IMR-90 (cell line): Measurements from ENCODE around the gene PLPP4. TPM values are rescaled to one million over a fixed set of nuclear protein-coding genes. Genes with fewer than 3 reads are reported as not detected.

Experiments
- ATAC-seq: fragments of 200-7000 bp; cut with Tn5 transposase; 2 replicates; pipeline ENCODE4 v1.9.1; 2020; ENCODE audit warnings: low read depth, mild to moderate bottlenecking, moderate library complexity
- BruUV-seq: library from RNA; stranded (reverse); fragments of 400-500 nt; replicated peaks from 2 replicates; lab custom pipeline; 2021; lab: Mats Ljungman, UMichigan
- CTCF ChIA-PET: fragments of 300-600 bp; formaldehyde crosslinking; extraction: SDS; loops from one replicate; lab custom pipeline; 2021; ENCODE audit warnings: antibody characterized with exemption; lab: Yijun Ruan, JAX
- POLR2A ChIA-PET: fragments of 300-600 bp; sonication (Branson Sonifier 250); formaldehyde crosslinking; loops from one replicate; lab custom pipeline; 2022; ENCODE audit warnings: antibody characterized with exemption; ENCODE audit not compliant: unreplicated experiment; lab: Charles Lee
- DNase-seq: peaks from one replicate; pipeline ENCODE4 v3.0.0; 2013
- H2AFZ ChIP-seq: replicated peaks from 2 replicates; pipeline ENCODE3; 2013; ENCODE audit warnings: low read length, mild to moderate bottlenecking; ENCODE audit not compliant: poor library complexity
- H2AK5ac ChIP-seq: 2 replicates; pipeline ENCODE4 v1.6.1; 2013; ENCODE audit warnings: low read depth, low read length, inconsistent platforms
- H2AK9ac ChIP-seq: replicated peaks from 2 replicates; pipeline ENCODE3; 2013; ENCODE audit warnings: mild to moderate bottlenecking, low read depth, low read length, moderate library complexity; ENCODE audit not compliant: poor library complexity
- H2BK120ac ChIP-seq: 2 replicates; pipeline ENCODE4 v1.6.1; 2013; ENCODE audit warnings: low read depth, low read length, inconsistent platforms
- H2BK15ac ChIP-seq: 3 replicates; pipeline ENCODE4 v1.6.1; 2013; ENCODE audit warnings: low read depth, low read length, inconsistent platforms
- H2BK20ac ChIP-seq: 2 replicates; pipeline ENCODE4 v1.6.1; 2013; ENCODE audit warnings: low read depth, mild to moderate bottlenecking, inconsistent platforms, low read length, moderate library complexity
- H2BK5ac ChIP-seq: 2 replicates; pipeline ENCODE4 v1.6.1; 2013; ENCODE audit warnings: mild to moderate bottlenecking, low read depth, low read length, inconsistent platforms; ENCODE audit not compliant: poor library complexity, severe bottlenecking
- H3K14ac ChIP-seq: replicated peaks from 2 replicates; pipeline ENCODE4 v1.6.1; 2013; ENCODE audit warnings: low read depth, low read length, inconsistent platforms
- H3K18ac ChIP-seq: 2 replicates; pipeline ENCODE4 v1.6.1; 2013; ENCODE audit warnings: low read depth, low read length, control low read depth
- H3K23ac ChIP-seq: 2 replicates; pipeline ENCODE4 v1.6.1; 2013; ENCODE audit warnings: low read depth, low read length, inconsistent platforms
- H3K27ac ChIP-seq: 2 replicates; pipeline ENCODE4 v1.5.1; 2013; ENCODE audit warnings: mild to moderate bottlenecking, control low read depth, low read length; ENCODE audit not compliant: insufficient read depth
- H3K27me3 ChIP-seq: 2 replicates; pipeline ENCODE4 v1.6.1; 2013; ENCODE audit warnings: low read length; ENCODE audit not compliant: control insufficient read depth, insufficient read depth
- H3K36me3 ChIP-seq: 2 replicates; pipeline ENCODE4 v1.6.1; 2013; ENCODE audit warnings: low read length, mixed read lengths; ENCODE audit not compliant: control insufficient read depth, insufficient read depth
- H3K4ac ChIP-seq: 2 replicates; pipeline ENCODE4 v1.6.1; 2013; ENCODE audit warnings: low read depth, low read length, inconsistent platforms
- H3K4me1 ChIP-seq: 2 replicates; pipeline ENCODE4 v1.6.1; 2013; ENCODE audit warnings: low read length, mixed read lengths; ENCODE audit not compliant: control insufficient read depth, insufficient read depth
- H3K4me2 ChIP-seq: 2 replicates; pipeline ENCODE4 v1.6.1; 2013; ENCODE audit warnings: low read depth, mild to moderate bottlenecking, control low read depth, low read length, moderate library complexity
- H3K4me3 ChIP-seq: 2 replicates; pipeline ENCODE4 v1.5.1; 2013; ENCODE audit warnings: low read depth, mild to moderate bottlenecking, control low read depth, low read length, moderate library complexity; ENCODE audit not compliant: insufficient read depth
- H3K56ac ChIP-seq: 2 replicates; pipeline ENCODE4 v1.6.1; 2013; ENCODE audit warnings: low read length, inconsistent platforms; ENCODE audit not compliant: insufficient read depth; ENCODE audit errors: extremely low read depth
- H3K79me1 ChIP-seq, 2 experiments: 2 replicates each; pipeline ENCODE4 v1.6.1; 2013; ENCODE audit warnings: low read length in 2 of 2, inconsistent platforms in 1 of 2, low read depth in 1 of 2
- H3K9ac ChIP-seq: 2 replicates; pipeline ENCODE4 v1.6.1; 2013; ENCODE audit warnings: low read depth, low read length, control low read depth
- H3K9me1 ChIP-seq: 2 replicates; pipeline ENCODE4 v1.6.1; 2013; ENCODE audit warnings: low read length, inconsistent platforms; ENCODE audit not compliant: insufficient read depth
- H3K9me3 ChIP-seq: 2 replicates; pipeline ENCODE4 v1.6.1; 2013; ENCODE audit warnings: low read length; ENCODE audit not compliant: control insufficient read depth, insufficient read depth
- H4K20me1 ChIP-seq: 2 replicates; pipeline ENCODE4 v1.6.1; 2013; ENCODE audit warnings: low read length, inconsistent platforms; ENCODE audit not compliant: insufficient read depth
- H4K5ac ChIP-seq: 2 replicates; pipeline ENCODE4 v1.6.1; 2013; ENCODE audit warnings: mild to moderate bottlenecking, low read depth, low read length, control low read depth
- H4K8ac ChIP-seq, 2 experiments: 2 replicates each; pipeline ENCODE4 v1.6.1; 2013; ENCODE audit warnings: low read depth in 2 of 2, low read length in 2 of 2, control low read depth in 1 of 2, inconsistent platforms in 1 of 2
- H4K91ac ChIP-seq: 2 replicates; pipeline ENCODE4 v1.6.1; 2013; ENCODE audit warnings: low read depth, low read length, inconsistent platforms; ENCODE audit not compliant: insufficient read depth
- BHLHE40 ChIP-seq: fragments of 150-350 bp; IDR thresholded peaks from 2 replicates; pipeline ENCODE4 v1.6.1; 2016; ENCODE audit warnings: mild to moderate bottlenecking, low read depth, low read length
- CEBPB ChIP-seq: IDR thresholded peaks from 2 replicates; pipeline ENCODE4 v1.6.1; 2012; ENCODE audit warnings: low read depth, low read length, improper control_type of control experiment
- CHD1 ChIP-seq: IDR thresholded peaks from 2 replicates; pipeline ENCODE4 v1.6.1; 2012; ENCODE audit warnings: low read depth, low read length, improper control_type of control experiment
- FOS ChIP-seq: fragments of 150-350 bp; IDR thresholded peaks from 2 replicates; pipeline ENCODE4 v1.6.1; 2016; ENCODE audit warnings: low read depth, low read length
- MAFK ChIP-seq: IDR thresholded peaks from 2 replicates; pipeline ENCODE4 v1.6.1; 2012; ENCODE audit warnings: low read depth, low read length, improper control_type of control experiment
- MAZ ChIP-seq: IDR thresholded peaks from 2 replicates; pipeline ENCODE4 v1.6.1; 2012; ENCODE audit warnings: low read depth, mild to moderate bottlenecking, low read length, improper control_type of control experiment, moderate library complexity, borderline replicate concordance
- MXI1 ChIP-seq: IDR thresholded peaks from 2 replicates; pipeline ENCODE4 v1.6.1; 2012; ENCODE audit warnings: low read depth, mild to moderate bottlenecking, low read length, moderate library complexity, borderline replicate concordance
- NFE2L2 ChIP-seq: fragments of 150-350 bp; IDR thresholded peaks from 2 replicates; pipeline ENCODE4 v1.6.1; 2016; ENCODE audit warnings: low read depth, mild to moderate bottlenecking, low read length
- POLR2A ChIP-seq: IDR thresholded peaks from 2 replicates; pipeline ENCODE4 v1.6.1; 2012; ENCODE audit warnings: mild to moderate bottlenecking, low read depth, low read length
- RAD21 ChIP-seq: IDR thresholded peaks from 2 replicates; pipeline ENCODE4 v1.6.1; 2012; ENCODE audit warnings: low read length, improper control_type of control experiment
- RCOR1 ChIP-seq: IDR thresholded peaks from 2 replicates; pipeline ENCODE4 v1.6.1; 2012; ENCODE audit warnings: mild to moderate bottlenecking, low read length, improper control_type of control experiment; ENCODE audit not compliant: insufficient replicate concordance
- RFX5 ChIP-seq: IDR thresholded peaks from 2 replicates; pipeline ENCODE4 v1.8.0; 2012; ENCODE audit warnings: low read depth, mild to moderate bottlenecking, low read length, moderate library complexity
- SMC3 ChIP-seq: fragments of 150-350 bp; IDR thresholded peaks from 2 replicates; pipeline ENCODE4 v1.6.1; 2016; ENCODE audit warnings: low read depth, mild to moderate bottlenecking, antibody characterized with exemption, low read length, moderate library complexity
- WGBS, 2 experiments: methylation state at CpG; one replicate each; pipeline versions ENCODE4 v1.1.5 to v1.1.7; 2013; ENCODE audit warnings: missing lambda C conversion rate in 2 of 2; ENCODE audit not compliant: insufficient read length in 1 of 2; ENCODE audit errors: extremely low coverage in 2 of 2; 5-methylcytosine and 5-hydroxymethylcytosine counted together
- dilution Hi-C: fragments of 300-500 bp; cut with HindIII; formaldehyde crosslinking; loops from one replicate; pipeline ENCODE4 v1.14.3; 2018; ENCODE audit warnings: low sequenced_read_pairs; ENCODE audit not compliant: unreplicated experiment
- in situ Hi-C: fragments of 300-500 bp; cut with MboI; formaldehyde crosslinking; loops from 3 replicates; pipeline ENCODE4 v1.14.3; 2019; ENCODE audit warnings: low sequenced_read_pairs, inconsistent platforms, mixed read lengths
- intact Hi-C: fragments of 100-400 bp; cut with micrococcal nuclease; formaldehyde crosslinking; loops from 2 replicates; pipeline ENCODE4 v1.10.0; 2022
- polyA plus RNA-seq, 3 experiments: library from polyadenylated mRNA; depleted of rRNA; stranded (reverse); fragments of >200 nt; gene quantifications; 2 replicates each; pipeline ENCODE4 v1.2.3, GENCODE V29; 2012; ENCODE audit warnings: low replicate concordance in 1 of 3
- total RNA-seq: library from RNA; depleted of rRNA; stranded (reverse); fragments of >200 nt; gene quantifications from 2 replicates; pipeline ENCODE4 v1.2.3, GENCODE V29; 2012
- TF ChIP-seq, protein P1 (sequence below): conservative IDR thresholded peaks from 2 replicates; pipeline ENCODE4 v1.5.1; 2012; ENCODE audit warnings: mild to moderate bottlenecking, low read depth, low read length, improper control_type of control experiment
- TF ChIP-seq, protein P2 (sequence below): fragments of 150-350 bp; IDR thresholded peaks from 2 replicates; pipeline ENCODE4 v1.6.1; 2017; ENCODE audit warnings: mild to moderate bottlenecking, antibody characterized with exemption, low read length, low read depth
- TF ChIP-seq, protein P3 (sequence below): fragments of 150-350 bp; IDR thresholded peaks from 2 replicates; pipeline ENCODE4 v1.6.1; 2016; ENCODE audit warnings: low read depth, mild to moderate bottlenecking, low read length, moderate library complexity, borderline replicate concordance

Gene PLPP4
- total and polyA plus RNA-seq, 2 of the 4 experiments (the other 2 are of a cell fraction), result 0.18 to 0.60 TPM

DNA sequence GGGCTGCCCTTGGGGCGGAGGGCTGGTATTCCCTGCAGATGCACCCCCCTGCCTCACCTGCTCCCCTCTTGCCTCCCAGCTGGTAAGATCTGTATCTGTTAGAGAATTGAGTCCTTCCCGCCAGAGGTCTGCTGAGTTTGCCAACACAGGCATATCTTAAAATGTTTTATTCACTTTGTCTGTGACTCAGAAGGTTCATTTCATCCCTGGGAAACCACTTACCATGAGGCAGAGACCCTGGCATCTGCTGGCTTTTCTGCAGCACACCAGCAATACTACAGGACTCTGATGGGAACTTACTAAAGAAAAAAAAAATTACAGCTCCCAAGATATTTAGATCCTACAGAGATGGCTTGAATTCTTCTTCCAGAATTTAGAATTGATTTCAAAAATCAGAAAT is 131.3 kb downstream of the PLPP4 start:
- no peak overlapping the region for H3K9ac ChIP-seq
- BruUV-seq, result no TSS peak
- H3K14ac ChIP-seq, result no peak overlapping the region
- H2AK9ac ChIP-seq, result no peak overlapping the region
- H3K9me3 ChIP-seq, result peaks cover 22% of the 10 kb centered on the region
- no peak overlapping the region for H4K91ac ChIP-seq
- H2BK15ac ChIP-seq, result no peak overlapping the region
- no peak overlapping the region for H4K8ac ChIP-seq
- H2BK20ac ChIP-seq, result no peak overlapping the region
- no peaks in the 10 kb centered on the region for H3K79me1 ChIP-seq
- H3K36me3 ChIP-seq, result no peaks in the 10 kb centered on the region
- H4K5ac ChIP-seq, result no peak overlapping the region
- H3K4me1 ChIP-seq, result no peaks in the 10 kb centered on the region
- no peak overlapping the region for H3K4me3 ChIP-seq
- H3K9me1 ChIP-seq, result no peaks in the 10 kb centered on the region
- in situ Hi-C loops (no loop called here), dilution Hi-C loops (no loop called here), intact Hi-C loops (no loop called here)
- ATAC-seq, result no peak
- H2BK120ac ChIP-seq, result no peak overlapping the region
- no peaks in the 10 kb centered on the region for H3K27me3 ChIP-seq
- H3K27ac ChIP-seq, result no peak overlapping the region
- POLR2A ChIA-PET, result no interaction called here
- no CpG with 5 or more reads among the region's 2 CpGs for WGBS, 2 experiments
- H2AK5ac ChIP-seq, result no peak overlapping the region
- H3K23ac ChIP-seq, result no peak overlapping the region
- H3K4me2 ChIP-seq, result no peak overlapping the region
- H2AFZ ChIP-seq, result no peak overlapping the region
- CTCF ChIA-PET, result no interaction called here
- TF ChIP-seq SMC3 (no peak), MAZ (no peak), RFX5 (no peak), CEBPB (no peak), POLR2A (no peak), FOS (no peak), BHLHE40 (no peak), CHD1 (no peak), RCOR1 (no peak), MAFK (no peak), RAD21 (no peak), MXI1 (no peak), NFE2L2 (no peak)
- TF ChIP-seq, protein P1, sequence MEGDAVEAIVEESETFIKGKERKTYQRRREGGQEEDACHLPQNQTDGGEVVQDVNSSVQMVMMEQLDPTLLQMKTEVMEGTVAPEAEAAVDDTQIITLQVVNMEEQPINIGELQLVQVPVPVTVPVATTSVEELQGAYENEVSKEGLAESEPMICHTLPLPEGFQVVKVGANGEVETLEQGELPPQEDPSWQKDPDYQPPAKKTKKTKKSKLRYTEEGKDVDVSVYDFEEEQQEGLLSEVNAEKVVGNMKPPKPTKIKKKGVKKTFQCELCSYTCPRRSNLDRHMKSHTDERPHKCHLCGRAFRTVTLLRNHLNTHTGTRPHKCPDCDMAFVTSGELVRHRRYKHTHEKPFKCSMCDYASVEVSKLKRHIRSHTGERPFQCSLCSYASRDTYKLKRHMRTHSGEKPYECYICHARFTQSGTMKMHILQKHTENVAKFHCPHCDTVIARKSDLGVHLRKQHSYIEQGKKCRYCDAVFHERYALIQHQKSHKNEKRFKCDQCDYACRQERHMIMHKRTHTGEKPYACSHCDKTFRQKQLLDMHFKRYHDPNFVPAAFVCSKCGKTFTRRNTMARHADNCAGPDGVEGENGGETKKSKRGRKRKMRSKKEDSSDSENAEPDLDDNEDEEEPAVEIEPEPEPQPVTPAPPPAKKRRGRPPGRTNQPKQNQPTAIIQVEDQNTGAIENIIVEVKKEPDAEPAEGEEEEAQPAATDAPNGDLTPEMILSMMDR, result no peak
- TF ChIP-seq, protein P2, sequence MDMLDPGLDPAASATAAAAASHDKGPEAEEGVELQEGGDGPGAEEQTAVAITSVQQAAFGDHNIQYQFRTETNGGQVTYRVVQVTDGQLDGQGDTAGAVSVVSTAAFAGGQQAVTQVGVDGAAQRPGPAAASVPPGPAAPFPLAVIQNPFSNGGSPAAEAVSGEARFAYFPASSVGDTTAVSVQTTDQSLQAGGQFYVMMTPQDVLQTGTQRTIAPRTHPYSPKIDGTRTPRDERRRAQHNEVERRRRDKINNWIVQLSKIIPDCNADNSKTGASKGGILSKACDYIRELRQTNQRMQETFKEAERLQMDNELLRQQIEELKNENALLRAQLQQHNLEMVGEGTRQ, result no peak
- TF ChIP-seq, protein P3, sequence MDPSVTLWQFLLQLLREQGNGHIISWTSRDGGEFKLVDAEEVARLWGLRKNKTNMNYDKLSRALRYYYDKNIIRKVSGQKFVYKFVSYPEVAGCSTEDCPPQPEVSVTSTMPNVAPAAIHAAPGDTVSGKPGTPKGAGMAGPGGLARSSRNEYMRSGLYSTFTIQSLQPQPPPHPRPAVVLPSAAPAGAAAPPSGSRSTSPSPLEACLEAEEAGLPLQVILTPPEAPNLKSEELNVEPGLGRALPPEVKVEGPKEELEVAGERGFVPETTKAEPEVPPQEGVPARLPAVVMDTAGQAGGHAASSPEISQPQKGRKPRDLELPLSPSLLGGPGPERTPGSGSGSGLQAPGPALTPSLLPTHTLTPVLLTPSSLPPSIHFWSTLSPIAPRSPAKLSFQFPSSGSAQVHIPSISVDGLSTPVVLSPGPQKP, result no peak
- no peak for DNase-seq
- no peak overlapping the region for H3K56ac ChIP-seq
- H3K18ac ChIP-seq, result no peak overlapping the region
- no peak overlapping the region for H3K4ac ChIP-seq
- no peak overlapping the region for H2BK5ac ChIP-seq
- no peaks in the 10 kb centered on the region for H4K20me1 ChIP-seq
